Stomach smooth muscle (tissue), 2 donors: ENCODE data around the gene PCDH12.
"Not testable (repeated sequence)": the region's sequence is repeated elsewhere in the genome, so short reads cannot be mapped to it uniquely, and the experiment has no call there.

Experiments used
- H3K27ac ChIP-seq: one replicate; pipeline ENCODE4 v1.7.0; 2013; ENCODE audit warnings: mild to moderate bottlenecking, low read length, inconsistent platforms
- H3K27me3 ChIP-seq, 2 donors: one replicate each; pipeline ENCODE4 v1.7.0; 2013; ENCODE audit warnings: low read length in 2 of 2; ENCODE audit not compliant: insufficient read depth in 2 of 2, control insufficient read depth in 1 of 2
- H3K36me3 ChIP-seq, 2 donors: one replicate each; pipeline ENCODE4 v1.7.0; 2013; ENCODE audit warnings: low read length in 2 of 2; ENCODE audit not compliant: control insufficient read depth in 2 of 2, insufficient read depth in 2 of 2
- H3K4me1 ChIP-seq: one replicate; pipeline ENCODE4 v1.7.0; 2013; ENCODE audit warnings: low read length; ENCODE audit not compliant: control insufficient read depth, insufficient read depth
- H3K4me3 ChIP-seq, 2 donors: one replicate each; pipeline ENCODE4 v1.7.0; 2013; ENCODE audit warnings: low read length in 2 of 2
- H3K9ac ChIP-seq, 2 donors: one replicate each; pipeline ENCODE4 v1.7.0; 2013; ENCODE audit warnings: low read length in 2 of 2, mild to moderate bottlenecking in 1 of 2
- H3K9me3 ChIP-seq, 2 donors: one replicate each; pipeline ENCODE4 v1.7.0; 2013; ENCODE audit warnings: low read length in 2 of 2; ENCODE audit not compliant: control insufficient read depth in 2 of 2
- donor health status: healthy.
- donor health status: Pancreatic carcinoma.

The PCDH12 gene

GRCh38 chr5:141935538-141935937 lies 22.5 kb downstream of the PCDH12 start:
- Histone ChIP-seq H3K4me3 (no peak overlapping the region), H3K9me3 (no peaks in the 10 kb centered on the region), H3K27me3 (no peaks in the 10 kb centered on the region), H3K27ac (no peak overlapping the region), H3K36me3 (peaks cover 62 to 76% of the 10 kb centered on the region in 2 donors), H3K4me1 (no peaks in the 10 kb centered on the region), H3K9ac (no peak overlapping the region)

DNA sequence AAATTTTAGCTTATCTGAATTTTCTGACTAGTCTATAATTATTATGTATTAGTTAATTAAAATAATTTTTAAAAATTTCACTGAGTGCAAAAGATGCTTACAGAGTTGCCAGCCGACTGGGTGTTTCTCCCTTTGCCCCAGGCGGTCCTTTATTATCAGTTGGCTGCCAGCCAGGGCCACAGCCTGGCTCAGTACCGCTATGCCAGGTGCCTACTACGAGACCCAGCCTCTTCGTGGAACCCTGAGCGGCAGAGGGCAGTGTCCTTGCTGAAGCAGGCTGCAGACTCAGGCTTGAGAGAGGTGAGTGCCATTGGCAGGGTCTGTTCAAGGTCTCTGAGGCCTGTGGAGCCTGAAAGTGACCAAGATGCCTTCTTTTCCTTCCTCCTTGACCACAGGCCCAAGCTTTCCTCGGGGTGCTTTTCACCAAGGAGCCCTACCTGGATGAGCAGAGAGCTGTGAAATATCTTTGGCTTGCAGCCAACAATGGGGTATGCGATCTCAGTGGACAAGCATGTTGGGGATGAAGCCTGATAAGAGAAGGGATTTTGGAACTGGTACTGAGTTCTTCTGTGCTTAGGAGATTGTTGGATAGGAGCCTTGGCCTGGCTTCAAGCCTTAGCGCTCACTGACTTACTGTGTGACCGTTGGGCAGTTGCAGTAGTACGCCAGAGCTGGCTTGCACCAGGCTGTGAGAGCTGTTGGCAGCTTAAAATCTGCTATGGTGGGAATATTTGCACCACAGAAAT lies 23.7 kb downstream of the PCDH12 start:
- H3K9ac ChIP-seq = no peak overlapping the region
- H3K9me3 ChIP-seq = no peaks in the 10 kb centered on the region
- no peak overlapping the region for H3K27ac ChIP-seq
- H3K4me3 ChIP-seq = no peak overlapping the region
- no peaks in the 10 kb centered on the region for H3K27me3 ChIP-seq
- H3K4me1 ChIP-seq = no peaks in the 10 kb centered on the region
- peaks cover 74 to 82% of the 10 kb centered on the region in 2 donors for H3K36me3 ChIP-seq

- H3K4me3 ChIP-seq = no peak overlapping the region
- no peak overlapping the region for H3K27ac ChIP-seq
- no peak overlapping the region for H3K9ac ChIP-seq
- H3K9me3 ChIP-seq = no peaks in the 10 kb centered on the region
- peaks cover 77 to 81% of the 10 kb centered on the region in 2 donors for H3K36me3 ChIP-seq
- H3K27me3 ChIP-seq = no peaks in the 10 kb centered on the region
- no peaks in the 10 kb centered on the region for H3K4me1 ChIP-seq
Observed at GRCh38 chr5:141933151-141933550, 24.9 kb downstream of the PCDH12 start.

GRCh38 chr5:141931694-141932093 lies 26.3 kb downstream of the PCDH12 start:
- peaks cover 82 to 85% of the 10 kb centered on the region in 2 donors for H3K36me3 ChIP-seq

GRCh38 chr5:141929398-141930058 lies 28.5 kb downstream of the PCDH12 start:
- Histone ChIP-seq H3K36me3 (peaks cover 72 to 74% of the 10 kb centered on the region in 2 donors), H3K4me3 (no peak overlapping the region), H3K27ac (no peak overlapping the region), H3K9ac (no peak overlapping the region), H3K4me1 (peaks cover under 1% of the 10 kb centered on the region), H3K9me3 (no peaks in the 10 kb centered on the region), H3K27me3 (no peaks in the 10 kb centered on the region)

More at GRCh38 chr5:141931694-141932093, 26.3 kb downstream of the PCDH12 start:
- H3K4me1 ChIP-seq = no peaks in the 10 kb centered on the region
- H3K9ac ChIP-seq = no peak overlapping the region
- H3K4me3 ChIP-seq = no peak overlapping the region
- no peaks in the 10 kb centered on the region for H3K27me3 ChIP-seq
- no peaks in the 10 kb centered on the region for H3K9me3 ChIP-seq
- no peak overlapping the region for H3K27ac ChIP-seq

- Histone ChIP-seq H3K27me3 (no peaks in the 10 kb centered on the region), H3K27ac (no peak overlapping the region), H3K36me3 (peaks cover 64 to 67% of the 10 kb centered on the region in 2 donors), H3K9me3 (no peaks in the 10 kb centered on the region), H3K9ac (no peak overlapping the region), H3K4me3 (no peak overlapping the region), H3K4me1 (peaks cover 9% of the 10 kb centered on the region)
Observed at GRCh38 chr5:141928051-141928450, 30.0 kb downstream of the PCDH12 start.

GRCh38 chr5:141926434-141926833 lies 31.6 kb downstream of the PCDH12 start:
- Histone ChIP-seq H3K4me3 (no peak overlapping the region), H3K9me3 (no peaks in the 10 kb centered on the region), H3K27ac (no peak overlapping the region), H3K9ac (no peak overlapping the region), H3K36me3 (peaks cover 51 to 55% of the 10 kb centered on the region in 2 donors), H3K27me3 (no peaks in the 10 kb centered on the region), H3K4me1 (peaks cover 12% of the 10 kb centered on the region)

GRCh38 chr5:141923448-141924313 lies 34.3 kb downstream of the PCDH12 start, which contains the start of gene DELE1:
TSS of gene DELE1 (plus strand) at chr5:141923871. CDS start at chr5:141923942, 71 bp downstream.
- H3K27ac ChIP-seq = peak within 1 kb of the TSS; percentile 98
- H3K36me3 ChIP-seq = peaks cover 26 to 29% of the 10 kb centered on the region in 2 donors
- H3K27me3 ChIP-seq = no peaks in the 10 kb centered on the region
- H3K9ac ChIP-seq = peak within 1 kb of the TSS; percentile 98 to 99
- H3K4me1 ChIP-seq = peaks cover 12% of the 10 kb centered on the region
- H3K4me3 ChIP-seq = peak within 1 kb of the TSS; percentile 80 to 89
- H3K9me3 ChIP-seq = no peaks in the 10 kb centered on the region

GRCh38 chr5:141922827-141923447 lies 35.1 kb downstream of the PCDH12 start:
- peaks cover 12% of the 10 kb centered on the region for H3K4me1 ChIP-seq
- not testable (repeated sequence) for H3K27me3 ChIP-seq, H3K9me3 ChIP-seq
- H3K36me3 ChIP-seq = peaks cover 19 to 21% of the 10 kb centered on the region in 2 donors
- peak overlapping the region; percentile 98 to 99 for H3K9ac ChIP-seq
- peak overlapping the region; percentile 98 for H3K27ac ChIP-seq
- H3K4me3 ChIP-seq = peak overlapping the region; percentile 80 to 89

DNA sequence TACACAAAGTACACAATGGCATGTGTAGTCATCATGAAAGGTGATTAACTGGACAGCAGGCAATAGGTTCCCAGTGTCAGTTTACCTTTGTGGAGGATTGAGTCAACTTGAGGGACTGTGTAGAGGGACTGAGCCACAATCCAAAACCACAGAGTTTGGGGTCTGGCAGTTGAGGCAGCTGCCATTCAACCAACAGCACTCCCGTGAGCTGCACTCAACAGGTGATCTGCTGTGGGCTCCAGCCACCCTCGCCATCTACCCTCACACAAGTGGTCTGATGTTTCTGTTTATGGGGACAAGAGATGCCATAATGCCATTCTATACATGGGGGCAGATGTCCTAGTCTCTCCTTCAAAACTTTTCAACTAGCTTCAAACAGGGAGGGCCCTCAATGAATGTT lies 37.2 kb downstream of the PCDH12 start:
- Histone ChIP-seq H3K4me3 (no peak overlapping the region), H3K27ac (no peak overlapping the region), H3K9me3 (no peaks in the 10 kb centered on the region), H3K4me1 (peaks cover 12% of the 10 kb centered on the region), H3K27me3 (peaks cover 0 to 1% of the 10 kb centered on the region in 2 donors), H3K36me3 (peaks cover 4% of the 10 kb centered on the region in 2 donors), H3K9ac (no peak overlapping the region)
